ENCODE results near the gene CENPV. TPM values are rescaled to one million over a fixed set of nuclear protein-coding genes. Genes with fewer than 3 reads are reported as not detected.

The CENPV gene
- total and polyA plus RNA-seq, 2 of the 13 experiments (the other 11 are each of a cell fraction or from before 2014, with no cell fraction given): 193 to 292 TPM

- TF ChIP-seq ZNF850 (CRISPR knock-in tag; conservative IDR thresholded peaks at IDR 0.05) (no peak), ZNF230 (CRISPR knock-in tag; IDR thresholded peaks at IDR 0.05) (0 out of 2 replicates have a peak, but pooled peaks have one; percentile 74), HMGA1 (CRISPR knock-in tag; conservative IDR thresholded peaks at IDR 0.05) (no peak), PLRG1 (conservative IDR thresholded peaks at IDR 0.05) (no peak), STAG1 (CRISPR knock-in tag; IDR thresholded peaks at IDR 0.05) (no peak), E2F2 (CRISPR knock-in tag; IDR thresholded peaks at IDR 0.05; ENCODE audit: borderline replicate concordance) (no peak), KMT2B (CRISPR knock-in tag; IDR thresholded peaks at IDR 0.05) (no peak; the same call in 1 of the 2 replicates), HIC2 (CRISPR knock-in tag; IDR thresholded peaks at IDR 0.05; ENCODE audit: low read depth) (no peak), DZIP1 (CRISPR knock-in tag; IDR thresholded peaks at IDR 0.05) (0 out of 2 replicates have a peak, but pooled peaks have one; percentile 71), ZNF382 (CRISPR knock-in tag; IDR thresholded peaks at IDR 0.05; ENCODE audit: borderline replicate concordance) (no peak), NCOA2 (CRISPR knock-in tag; IDR thresholded peaks at IDR 0.05) (no peak), ZNF367 (CRISPR knock-in tag; IDR thresholded peaks at IDR 0.05; ENCODE audit: borderline replicate concordance) (no peak), ZNF792 (CRISPR knock-in tag; IDR thresholded peaks at IDR 0.05) (no peak), ZNF772 (CRISPR knock-in tag; IDR thresholded peaks at IDR 0.05) (no peak; the same call in 1 of the 2 replicates), RBFOX2 (IDR thresholded peaks at IDR 0.05; ENCODE audit: low read depth, low read length) (peak; percentile 87), MXD3 (CRISPR knock-in tag; IDR thresholded peaks at IDR 0.05) (no peak; the same call in none of the 2 replicates), TBX2 (CRISPR knock-in tag; IDR thresholded peaks at IDR 0.05; ENCODE audit: borderline replicate concordance) (no peak), ZFP62 (CRISPR knock-in tag; IDR thresholded peaks at IDR 0.05) (no peak), ZEB1 (IDR thresholded peaks at IDR 0.05; ENCODE audit: insufficient replicate concordance, low read depth) (no peak), ZNF709 (CRISPR knock-in tag; IDR thresholded peaks at IDR 0.05) (no peak), ZNF569 (CRISPR knock-in tag; IDR thresholded peaks at IDR 0.05; ENCODE audit: borderline replicate concordance) (no peak)
Observed at GRCh38 chr17:16352667-16353316, 477 bp downstream of the CENPV start (continued).

All from HepG2 (cell line).